GM19397 (cell line): ENCODE data around the gene TATDN3.
"Not testable (repeated sequence)": the region's sequence is repeated elsewhere in the genome, so short reads cannot be mapped to it uniquely, and the experiment has no call there.

Experiments
- ATAC-seq: cut with Tn5 transposase; IDR thresholded peaks from one replicate; pipeline ENCODE4 v1.9.1; 2021; ENCODE audit warnings: mild to moderate bottlenecking, moderate library complexity; ENCODE audit not compliant: unreplicated experiment

TATDN3 gene

GRCh38 chr1:212774584-212774983 lies 17.1 kb upstream of the TATDN3 start:
- no peak for ATAC-seq

GRCh38 chr1:212775241-212775640 lies 16.5 kb upstream of the TATDN3 start:
- no peak for ATAC-seq

DNA sequence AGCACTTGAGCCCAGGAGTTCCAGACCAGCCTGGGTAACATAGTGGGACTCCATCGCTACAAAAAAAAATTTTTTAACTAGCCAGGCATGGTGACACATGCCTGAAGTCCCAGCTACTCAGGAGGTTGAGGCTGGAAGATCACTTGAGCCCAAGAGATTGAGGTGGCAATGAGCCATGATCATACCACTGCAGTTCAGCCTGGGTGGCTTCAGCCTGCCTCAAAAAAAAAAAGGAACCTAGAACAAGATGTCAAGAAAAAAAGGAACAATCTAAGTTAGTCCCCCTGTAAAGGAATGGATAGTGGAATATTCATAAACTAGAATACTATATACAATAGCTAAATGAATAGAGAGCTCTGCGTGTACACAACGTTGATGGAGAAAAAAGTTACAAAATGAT lies 14.5 kb upstream of the TATDN3 start:
- ATAC-seq, result no peak

DNA sequence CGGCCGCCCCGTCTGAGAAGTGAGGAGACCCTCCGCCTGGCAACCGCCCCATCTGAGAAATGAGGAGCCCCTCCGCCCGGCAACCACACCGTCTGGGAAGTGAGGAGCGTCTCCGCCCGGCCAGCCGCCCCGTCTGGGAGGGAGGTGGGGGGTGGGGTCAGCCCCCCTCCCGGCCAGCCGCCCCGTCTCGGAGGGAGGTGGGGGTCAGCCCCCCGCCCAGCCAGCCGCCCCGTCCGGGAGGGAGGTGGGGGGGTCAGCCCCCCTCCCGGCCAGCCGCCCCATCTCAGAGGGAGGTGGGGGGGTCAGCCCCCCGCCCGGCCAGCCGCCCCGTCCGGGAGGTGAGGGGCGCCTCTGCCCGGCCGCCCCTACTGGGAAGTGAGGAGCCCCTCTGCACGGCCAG lies 12.6 kb upstream of the TATDN3 start:
- ATAC-seq, result not testable (repeated sequence)

- ATAC-seq, result no peak
These were observed 10.9 kb upstream of the TATDN3 start for GRCh38 chr1:212780759-212781158.

- no peak for ATAC-seq
These were observed 10.5 kb upstream of the TATDN3 start for GRCh38 chr1:212781225-212781624.

GRCh38 chr1:212782422-212783154 lies 9.1 kb upstream of the TATDN3 start:
- no peak for ATAC-seq

GRCh38 chr1:212783976-212784375 lies 7.7 kb upstream of the TATDN3 start:
- no peak for ATAC-seq

DNA sequence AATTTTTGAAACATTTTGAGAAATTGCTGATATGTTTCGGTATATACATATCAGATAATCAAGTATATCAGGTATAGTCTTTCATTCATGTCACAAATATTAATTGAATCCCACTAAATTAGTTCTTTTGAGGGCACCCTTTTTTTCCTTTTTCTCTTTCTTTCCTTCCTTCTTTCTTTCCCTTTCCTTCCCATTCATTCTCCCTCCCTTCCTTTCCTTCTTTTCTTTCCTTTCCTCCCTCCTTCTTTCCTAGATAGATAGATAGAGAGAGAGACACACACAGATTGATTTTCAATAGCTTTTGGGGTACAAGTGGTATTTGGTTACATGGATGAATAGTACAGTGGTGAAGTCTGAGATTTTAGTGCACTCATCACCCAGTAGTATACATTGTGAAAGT lies 5.8 kb upstream of the TATDN3 start:
- no peak for ATAC-seq

DNA sequence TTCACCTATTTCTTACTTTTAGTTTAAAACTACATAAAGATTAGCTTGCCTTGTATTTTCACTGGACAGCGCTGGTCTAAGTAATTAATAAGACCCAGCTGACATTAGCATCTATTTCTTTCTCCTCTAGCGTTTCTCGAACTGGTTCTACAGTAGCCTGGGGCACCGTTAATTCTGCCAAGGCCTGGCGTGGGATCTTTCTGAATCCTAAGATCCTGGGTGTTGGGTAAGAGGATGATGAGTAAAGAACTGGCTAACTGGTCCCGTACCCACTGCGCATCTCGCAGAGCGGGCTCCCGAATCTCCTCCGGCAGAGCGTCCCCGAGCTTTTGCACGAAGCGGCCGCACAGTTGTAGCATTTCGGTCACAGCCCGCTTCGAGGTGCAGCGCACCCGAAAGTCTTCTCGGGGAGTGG lies 426 bp upstream of the TATDN3 start:
- ATAC-seq, result peak; percentile 25

DNA sequence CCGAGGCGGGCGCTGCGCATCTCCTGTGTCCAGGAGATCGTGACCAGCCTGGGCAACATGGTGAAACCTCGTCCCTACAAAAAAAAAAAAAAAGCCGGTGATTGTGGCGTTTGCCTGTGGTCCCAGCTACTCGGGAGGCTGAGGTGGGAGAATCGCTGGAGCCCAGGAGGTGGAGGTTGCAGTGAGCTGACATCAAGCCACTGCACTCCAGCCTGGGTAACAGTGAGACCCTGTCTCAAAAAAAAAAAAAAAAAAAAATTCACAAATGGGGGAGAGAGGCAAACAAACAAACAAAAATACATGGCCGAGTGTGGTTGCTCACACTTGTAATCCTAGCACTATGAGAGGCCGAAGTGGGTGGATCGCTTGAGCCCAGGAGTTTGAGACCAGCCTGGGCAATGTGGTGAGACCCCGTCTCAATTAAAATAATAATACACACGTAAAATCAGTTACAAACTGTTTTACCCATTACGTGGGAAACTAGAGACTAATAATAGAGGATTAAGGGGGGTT lies 758 bp downstream of the TATDN3 start:
- ATAC-seq, result no peak

DNA sequence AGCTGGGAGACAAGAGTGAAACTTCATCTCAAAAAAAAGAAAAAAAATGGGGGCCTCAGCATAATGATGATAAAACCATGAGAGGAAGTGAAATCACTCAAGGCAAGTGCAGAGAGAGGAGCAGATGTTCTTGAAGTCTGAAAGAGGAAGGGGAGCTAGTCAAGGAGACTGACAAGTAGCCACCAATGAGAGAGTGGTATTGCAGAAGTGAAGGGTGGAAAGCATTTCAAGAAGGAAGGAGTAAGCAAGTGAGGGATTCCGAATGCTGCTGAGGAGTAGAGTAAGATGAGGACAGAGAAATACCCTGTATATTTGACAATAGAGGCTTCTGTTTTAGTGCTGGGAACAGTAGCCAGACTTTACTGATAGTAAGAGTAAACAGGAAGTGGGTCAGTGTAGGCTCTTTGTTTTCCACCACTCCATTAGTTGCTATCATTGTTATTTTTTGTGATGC lies 2.9 kb downstream of the TATDN3 start:
- ATAC-seq, result peak; percentile 66

DNA sequence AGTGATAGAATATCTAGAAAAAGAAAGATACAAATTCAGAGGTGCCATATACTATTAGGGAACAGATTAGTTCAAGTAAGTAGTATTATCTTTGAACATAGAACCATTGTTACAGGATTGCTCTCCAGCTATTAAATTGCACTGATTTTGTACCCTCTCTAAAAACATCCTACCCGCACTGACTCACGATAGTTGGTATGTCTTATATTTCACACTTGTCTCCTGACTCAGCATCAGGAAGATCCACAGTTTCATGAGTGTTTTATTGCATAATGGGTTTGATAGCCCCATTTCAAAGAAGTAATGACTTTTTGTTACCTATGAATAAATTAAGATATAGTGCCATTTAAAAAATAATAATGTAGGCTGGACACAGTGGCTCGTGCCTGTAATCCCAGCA lies 6.0 kb downstream of the TATDN3 start:
- no peak for ATAC-seq

GRCh38 chr1:212805767-212806166 lies 14.1 kb downstream of the TATDN3 start:
- no peak for ATAC-seq

- ATAC-seq, result no peak
These were observed 23.0 kb downstream of the TATDN3 start for GRCh38 chr1:212814537-212815334.

DNA sequence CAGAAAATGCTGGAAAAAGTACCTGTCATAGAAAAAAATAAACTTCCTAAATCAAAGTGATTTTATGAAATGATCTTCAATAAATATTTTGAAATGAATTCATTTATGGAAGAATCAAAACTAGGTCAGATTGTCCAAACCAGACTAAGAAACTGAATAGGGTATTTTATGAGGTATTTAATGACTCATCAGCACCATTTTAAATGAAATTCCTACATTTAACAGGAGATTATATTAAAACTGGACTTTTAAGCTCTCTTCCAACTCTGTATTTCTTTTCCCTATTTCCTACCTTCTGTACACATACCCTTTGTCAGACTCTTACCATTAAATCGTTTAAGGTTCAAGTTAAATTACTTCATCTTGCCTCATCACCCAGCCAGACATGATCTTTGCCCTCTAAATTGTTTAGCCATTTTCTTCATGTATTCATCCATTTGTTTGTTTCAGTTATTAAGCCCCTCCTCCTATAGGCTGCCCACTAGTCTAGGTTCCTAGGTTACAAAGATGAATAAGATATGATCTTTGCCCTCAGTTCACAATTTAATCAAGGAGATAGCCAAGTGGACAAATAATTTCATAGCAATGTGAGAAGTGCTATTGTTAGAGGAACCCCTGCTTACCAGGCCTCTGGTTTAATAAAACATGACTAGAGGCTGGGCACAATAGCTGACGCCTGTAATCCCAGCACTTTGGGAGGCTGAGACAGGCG lies 25.0 kb downstream of the TATDN3 start:
- no peak for ATAC-seq

DNA sequence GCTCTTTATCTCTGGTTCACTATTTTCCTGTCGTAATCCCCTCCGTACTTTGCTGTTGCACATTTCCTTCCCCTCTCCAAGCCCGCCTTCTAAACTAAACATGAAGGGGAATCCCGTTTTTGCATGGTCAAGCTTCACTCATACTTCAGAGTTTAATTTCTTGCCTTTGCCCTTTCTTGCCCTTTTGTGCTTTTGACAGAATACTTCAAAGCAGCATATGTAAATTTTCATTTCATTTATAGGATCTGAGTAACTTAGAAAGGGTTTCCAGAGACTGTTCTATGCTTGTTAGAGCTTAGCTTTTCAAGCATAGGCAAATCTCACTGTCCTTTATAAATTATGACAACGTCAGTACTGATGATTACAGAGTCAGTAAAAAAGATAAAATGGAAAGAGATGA lies 28.0 kb downstream of the TATDN3 start:
- ATAC-seq, result peak; percentile 69

- no peak for ATAC-seq
These were observed 29.3 kb downstream of the TATDN3 start for GRCh38 chr1:212820969-212821368.

- no peak for ATAC-seq
These were observed 31.3 kb downstream of the TATDN3 start for GRCh38 chr1:212822956-212823355.

GRCh38 chr1:212824201-212824600 lies 32.5 kb downstream of the TATDN3 start:
- no peak for ATAC-seq

- ATAC-seq, result no peak
These were observed 34.2 kb downstream of the TATDN3 start for GRCh38 chr1:212825798-212826452.
